H1 (cell line): Measurements from ENCODE around the gene PRKAR1B.

Experiments
- CBX8 ChIP-seq: fragments of 300-800, 300-1000 bp; sonication (generic); IDR thresholded peaks from 2 replicates; pipeline ENCODE4 v1.7.1; 2016; ENCODE audit warnings: low read depth, low read length, borderline replicate concordance
- CEBPB ChIP-seq: IDR thresholded peaks from 2 replicates; pipeline ENCODE4 v1.6.1; 2012; ENCODE audit warnings: low read depth, low read length
- EP300 ChIP-seq, 2 experiments: IDR thresholded peaks; 1 replicate in 1 of 2; 2 replicates in 1 of 2; pipeline ENCODE4 v1.6.1; 2011 to 2012; ENCODE audit warnings: low read depth in 2 of 2, low read length in 2 of 2, mild to moderate bottlenecking in 2 of 2, borderline replicate concordance in 1 of 2, inconsistent platforms in 1 of 2, moderate library complexity in 1 of 2
- EZH2 ChIP-seq: fragments of 200-600 bp; sonication (generic); IDR thresholded peaks from 2 replicates; pipeline ENCODE4 v1.7.1; 2012; ENCODE audit warnings: low read depth, mild to moderate bottlenecking, moderate library complexity, low read length, inconsistent platforms; ENCODE audit not compliant: severe bottlenecking
- JUN ChIP-seq: IDR thresholded peaks from 2 replicates; pipeline ENCODE4 v1.6.1; 2011; ENCODE audit warnings: low read depth, mild to moderate bottlenecking, improper control_type of control experiment, low read length
- MAFK ChIP-seq: IDR thresholded peaks from 2 replicates; pipeline ENCODE4 v1.6.1; 2012; ENCODE audit warnings: low read depth, mild to moderate bottlenecking, improper control_type of control experiment, low read length
- POLR2AphosphoS5 ChIP-seq: IDR thresholded peaks from 2 replicates; pipeline ENCODE4 v1.6.1; 2011; ENCODE audit warnings: low read depth, low read length
- TF ChIP-seq, protein P1 (sequence below): IDR thresholded peaks from 2 replicates; pipeline ENCODE4 v1.6.1; 2012; ENCODE audit warnings: inconsistent platforms
- TF ChIP-seq, protein P2 (sequence below), 3 experiments: IDR thresholded peaks; 1 replicate in 2 of 3; 2 replicates in 1 of 3; pipeline versions ENCODE4 v1.5.1 to v1.6.1; 2011; ENCODE audit warnings: low read length in 3 of 3, mild to moderate bottlenecking in 3 of 3, inconsistent platforms in 2 of 3, low read depth in 1 of 3, moderate library complexity in 1 of 3; ENCODE audit not compliant: insufficient read depth in 1 of 3; ENCODE audit errors: control extremely low read depth in 1 of 3

DNA sequence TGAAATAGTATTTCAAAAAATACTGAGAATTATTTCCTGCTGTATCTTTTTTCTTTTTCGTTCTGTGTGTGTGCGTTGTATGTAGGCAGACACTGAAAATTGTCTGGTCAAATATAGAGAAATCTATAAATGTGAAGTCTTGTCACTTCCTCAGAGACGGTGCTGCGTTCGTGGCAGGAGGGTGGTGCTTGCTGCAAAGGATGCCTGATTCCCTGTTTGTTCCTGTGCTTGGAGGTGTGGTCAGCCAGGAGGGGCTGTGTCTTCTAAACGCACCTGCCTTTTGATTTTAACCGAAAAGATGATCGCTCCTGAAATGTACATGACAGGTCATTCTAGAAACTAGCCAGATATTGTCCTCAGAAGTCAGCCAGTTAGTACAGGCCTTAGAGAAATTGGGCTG, 32.5 kb upstream of the PRKAR1B start:
- TF ChIP-seq, protein P1, sequence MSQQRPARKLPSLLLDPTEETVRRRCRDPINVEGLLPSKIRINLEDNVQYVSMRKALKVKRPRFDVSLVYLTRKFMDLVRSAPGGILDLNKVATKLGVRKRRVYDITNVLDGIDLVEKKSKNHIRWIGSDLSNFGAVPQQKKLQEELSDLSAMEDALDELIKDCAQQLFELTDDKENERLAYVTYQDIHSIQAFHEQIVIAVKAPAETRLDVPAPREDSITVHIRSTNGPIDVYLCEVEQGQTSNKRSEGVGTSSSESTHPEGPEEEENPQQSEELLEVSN = no peak
- TF ChIP-seq CEBPB (no peak), MAFK (no peak), JUN (no peak), POLR2AphosphoS5 (no peak), EP300 (IDR thresholded peaks at IDR 0.05; ENCODE audit: borderline replicate concordance in 1 of 2, low read depth in 2 of 2, low read length in 2 of 2) (no peak), EZH2 (no peak), CBX8 (no peak)
- TF ChIP-seq, protein P2, sequence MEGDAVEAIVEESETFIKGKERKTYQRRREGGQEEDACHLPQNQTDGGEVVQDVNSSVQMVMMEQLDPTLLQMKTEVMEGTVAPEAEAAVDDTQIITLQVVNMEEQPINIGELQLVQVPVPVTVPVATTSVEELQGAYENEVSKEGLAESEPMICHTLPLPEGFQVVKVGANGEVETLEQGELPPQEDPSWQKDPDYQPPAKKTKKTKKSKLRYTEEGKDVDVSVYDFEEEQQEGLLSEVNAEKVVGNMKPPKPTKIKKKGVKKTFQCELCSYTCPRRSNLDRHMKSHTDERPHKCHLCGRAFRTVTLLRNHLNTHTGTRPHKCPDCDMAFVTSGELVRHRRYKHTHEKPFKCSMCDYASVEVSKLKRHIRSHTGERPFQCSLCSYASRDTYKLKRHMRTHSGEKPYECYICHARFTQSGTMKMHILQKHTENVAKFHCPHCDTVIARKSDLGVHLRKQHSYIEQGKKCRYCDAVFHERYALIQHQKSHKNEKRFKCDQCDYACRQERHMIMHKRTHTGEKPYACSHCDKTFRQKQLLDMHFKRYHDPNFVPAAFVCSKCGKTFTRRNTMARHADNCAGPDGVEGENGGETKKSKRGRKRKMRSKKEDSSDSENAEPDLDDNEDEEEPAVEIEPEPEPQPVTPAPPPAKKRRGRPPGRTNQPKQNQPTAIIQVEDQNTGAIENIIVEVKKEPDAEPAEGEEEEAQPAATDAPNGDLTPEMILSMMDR (IDR thresholded peaks at IDR 0.05; ENCODE audit: control extremely low read depth in 1 of 3, insufficient read depth in 1 of 3, low read depth in 1 of 3, low read length in 3 of 3) = no peak
